Fibroblast of skin of scalp (primary cell): ENCODE results near the gene ABHD13. TPM values are rescaled to one million over a fixed set of nuclear protein-coding genes. Genes with fewer than 3 reads are reported as not detected.
"Not testable (repeated sequence)": the region's sequence is repeated elsewhere in the genome, so short reads cannot be mapped to it uniquely, and the experiment has no call there.

ENCODE experiments used
- DNase-seq: peaks from one replicate; pipeline ENCODE4 v3.0.0-alpha.2; 2013
- polyA plus RNA-seq, 2 experiments: library from polyadenylated mRNA; unstranded; fragments of 120-200 nt; gene quantifications; one replicate each; pipeline ENCODE4 v1.2.1, GENCODE V29; 2013; ENCODE audit not compliant: insufficient read length in 2 of 2

The ABHD13 gene
- 7.2 TPM for polyA plus RNA-seq (2013, experiment 1 of 2; ENCODE audit: insufficient read length)
- 7.7 TPM for polyA plus RNA-seq (2013, experiment 2 of 2; ENCODE audit: insufficient read length)

- peak; percentile 95 for DNase-seq
Measured at GRCh38 chr13:108218044-108218974, at the start of gene ABHD13. ABHD13 (plus strand) TSS chr13:108218392; CDS start chr13:108229219, 10,827 bp downstream.

DNA sequence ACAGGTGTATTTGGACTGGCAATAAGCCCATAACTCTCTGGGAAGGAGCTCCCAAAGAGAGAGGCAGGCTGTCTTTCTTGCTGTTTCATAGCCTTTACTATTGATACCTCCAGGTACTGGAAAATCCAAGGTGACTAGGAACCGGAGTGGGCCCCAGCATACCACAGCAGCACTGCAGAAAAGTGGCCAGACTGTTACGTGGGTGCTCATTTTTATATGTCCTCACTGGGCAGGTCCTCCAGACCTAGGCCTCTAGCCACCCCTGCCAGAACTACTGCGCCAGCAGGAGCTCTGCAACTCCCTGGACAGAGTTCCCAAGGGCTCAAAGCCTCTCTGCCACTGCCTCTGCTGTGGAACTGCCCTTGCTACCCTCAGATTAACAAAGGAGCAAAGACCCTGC lies 49.3 kb upstream of the ABHD13 start:
- DNase-seq: no peak

DNA sequence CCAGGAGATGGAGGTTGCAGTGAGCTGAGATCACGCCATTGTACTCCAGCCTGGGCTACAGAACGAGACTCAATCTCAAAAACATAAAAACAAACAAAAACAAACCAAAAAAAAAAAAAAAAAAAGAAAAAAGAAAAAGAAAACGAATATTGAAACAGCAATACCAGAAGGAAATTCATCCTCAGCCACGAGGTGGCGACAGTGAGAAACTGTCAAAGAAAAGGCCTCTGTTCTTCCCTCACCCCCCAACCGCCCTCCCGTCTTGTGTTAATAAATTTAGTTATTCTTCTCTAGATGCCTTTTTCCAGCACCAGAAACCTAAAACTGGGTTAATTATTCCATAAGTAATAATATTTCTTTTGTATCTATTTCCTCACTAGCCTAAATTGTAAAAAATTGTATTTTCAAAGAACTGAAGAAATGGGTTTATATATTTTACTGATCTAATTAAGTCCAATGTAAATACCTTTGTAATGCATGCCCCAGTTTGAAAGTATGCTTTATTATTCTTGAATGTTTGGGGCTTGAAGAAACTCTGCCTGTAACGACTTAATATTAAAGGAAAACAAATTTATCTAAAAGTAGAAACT lies 41.4 kb upstream of the ABHD13 start:
- no peak for DNase-seq

- no peak for DNase-seq
Measured at GRCh38 chr13:108178078-108178477, 40.1 kb upstream of the ABHD13 start.

DNA sequence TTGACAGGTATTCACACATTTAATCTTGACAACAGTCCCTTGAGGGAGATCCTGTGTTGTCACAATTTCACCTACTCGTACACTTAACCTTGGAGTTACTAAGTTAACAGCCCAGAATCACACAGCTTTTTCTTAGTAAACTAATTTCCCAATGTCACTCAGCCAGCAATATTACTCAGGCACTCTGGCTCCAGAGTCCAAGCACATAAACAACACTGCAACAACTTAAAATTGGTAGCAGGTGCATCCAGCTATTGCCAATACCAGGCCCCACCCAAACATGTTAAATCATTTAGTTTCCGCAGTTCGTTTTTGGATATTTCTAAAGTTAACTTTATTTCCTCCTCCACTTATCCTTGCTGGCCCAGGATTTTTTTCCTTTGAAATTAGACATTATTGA lies 35.5 kb upstream of the ABHD13 start:
- no peak for DNase-seq

GRCh38 chr13:108185223-108185622 lies 33.0 kb upstream of the ABHD13 start:
- DNase-seq: no peak

DNA sequence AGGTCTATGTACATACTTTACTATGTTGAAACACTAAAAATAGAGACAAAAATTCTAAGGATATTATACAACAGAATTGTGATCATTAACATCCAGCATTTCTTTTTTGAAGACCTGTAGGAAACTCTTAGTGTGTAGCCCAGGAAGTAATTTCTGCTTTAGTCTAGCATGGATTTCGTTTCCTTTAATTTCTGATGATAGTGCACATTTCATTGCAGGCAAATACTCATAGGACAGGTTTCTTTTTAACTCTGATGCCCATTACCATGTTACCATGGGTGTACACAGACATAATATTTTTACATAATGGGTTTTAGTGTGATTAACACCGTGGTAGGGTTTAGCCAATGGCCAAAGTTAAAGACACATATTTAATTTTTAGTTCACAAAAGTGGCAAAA lies 29.9 kb upstream of the ABHD13 start:
- no peak for DNase-seq

- DNase-seq: no peak
Measured at GRCh38 chr13:108190897-108191296, 27.3 kb upstream of the ABHD13 start.

- DNase-seq: no peak
Measured at GRCh38 chr13:108193806-108194205, 24.4 kb upstream of the ABHD13 start.

DNA sequence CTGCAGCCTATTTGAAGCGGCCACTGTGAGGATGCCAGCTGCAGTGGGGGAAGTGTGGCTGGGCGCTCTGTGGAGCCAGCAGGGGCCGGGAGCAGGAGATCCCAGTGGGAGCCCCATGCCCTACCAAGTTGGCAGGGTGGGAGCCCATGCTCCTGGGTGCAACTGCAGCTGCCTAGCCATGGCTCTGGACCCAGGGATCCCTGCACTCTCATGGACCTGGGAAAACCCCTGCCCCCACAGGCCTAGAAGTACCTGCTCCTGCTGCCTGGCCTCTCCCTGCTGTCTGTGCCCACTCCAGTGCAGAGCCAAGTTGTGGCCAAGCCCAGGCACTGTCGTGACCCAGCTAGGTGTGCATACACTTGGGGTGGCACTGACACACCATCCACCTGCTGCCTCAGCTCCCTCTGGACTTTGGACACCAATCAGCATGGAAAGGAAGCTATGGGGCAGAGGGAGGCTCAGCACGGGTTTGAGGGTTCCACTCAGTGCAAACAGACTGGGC lies 23.7 kb upstream of the ABHD13 start:
- DNase-seq: no peak

DNA sequence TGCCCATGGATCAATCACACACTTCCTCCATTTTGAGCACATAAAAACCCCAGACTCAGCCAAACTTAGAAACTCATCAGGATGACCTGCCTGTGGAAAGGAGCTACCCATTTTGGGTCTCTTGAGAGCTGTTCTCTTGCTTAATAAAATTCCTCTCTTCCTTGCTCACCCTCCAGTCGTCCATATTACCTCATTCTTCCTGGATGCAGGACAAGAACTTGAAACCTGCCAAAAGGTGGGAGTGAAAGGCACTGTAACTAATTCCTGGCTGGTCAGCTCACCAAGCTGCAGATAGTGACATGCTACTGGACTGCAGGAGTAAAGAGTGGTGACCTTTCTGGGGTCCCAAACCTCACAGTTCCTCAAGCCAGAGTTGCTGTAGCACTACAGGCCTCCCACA lies 23.0 kb upstream of the ABHD13 start:
- DNase-seq: peak; percentile 4

DNA sequence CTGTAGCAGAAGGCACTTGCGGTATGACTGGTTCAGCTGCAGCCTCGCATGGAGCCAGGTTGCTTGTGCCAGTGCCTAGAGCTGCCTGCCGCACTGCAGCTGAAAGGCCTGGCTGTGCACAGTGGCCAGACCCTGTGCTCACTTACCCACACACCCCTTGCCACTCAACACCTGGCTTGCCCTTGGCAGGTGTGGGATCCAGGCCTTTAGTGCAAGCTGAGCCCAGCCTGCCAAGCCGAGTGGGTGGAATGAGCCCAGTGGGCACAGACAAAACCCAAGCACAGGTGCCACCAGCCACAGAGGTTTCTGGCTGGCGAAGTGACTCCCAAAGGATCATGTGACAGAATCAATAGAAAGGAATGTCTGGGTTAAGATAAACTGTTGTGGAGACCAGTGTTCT lies 22.3 kb upstream of the ABHD13 start:
- no peak for DNase-seq

- no peak for DNase-seq
Measured at GRCh38 chr13:108200781-108201398, 17.3 kb upstream of the ABHD13 start.

DNA sequence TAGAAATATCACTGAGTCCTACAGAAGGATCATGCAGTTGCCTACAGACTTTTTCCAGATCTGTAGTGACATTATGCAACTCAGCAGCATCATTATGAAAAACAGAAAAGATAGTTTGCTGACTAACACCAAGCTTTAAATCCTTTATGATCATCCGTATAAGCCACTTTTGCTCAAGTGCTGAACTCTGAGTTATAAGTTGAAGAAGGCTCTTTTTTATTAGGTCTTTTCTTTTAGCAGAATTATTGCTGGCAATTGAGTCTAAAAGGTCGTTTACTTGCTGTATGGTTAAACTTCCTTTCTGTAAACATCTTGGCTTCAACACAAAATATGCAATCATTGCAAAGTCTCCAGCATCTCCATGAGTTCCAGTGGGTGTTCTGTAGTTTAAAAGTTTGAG lies 7.6 kb upstream of the ABHD13 start:
- no peak for DNase-seq

- no peak for DNase-seq
Measured at GRCh38 chr13:108212886-108213285, 5.3 kb upstream of the ABHD13 start.

- DNase-seq: no peak
Measured at GRCh38 chr13:108213946-108214345, 4.2 kb upstream of the ABHD13 start.

- DNase-seq: no peak
Measured at GRCh38 chr13:108214441-108215271, 3.5 kb upstream of the ABHD13 start.

GRCh38 chr13:108215436-108215835 lies 2.8 kb upstream of the ABHD13 start, which contains the start of gene LIG4:
LIG4 (minus strand) TSS chr13:108215536; CDS start chr13:108211268, 4,268 bp downstream.
- peak; percentile 91 for DNase-seq

DNA sequence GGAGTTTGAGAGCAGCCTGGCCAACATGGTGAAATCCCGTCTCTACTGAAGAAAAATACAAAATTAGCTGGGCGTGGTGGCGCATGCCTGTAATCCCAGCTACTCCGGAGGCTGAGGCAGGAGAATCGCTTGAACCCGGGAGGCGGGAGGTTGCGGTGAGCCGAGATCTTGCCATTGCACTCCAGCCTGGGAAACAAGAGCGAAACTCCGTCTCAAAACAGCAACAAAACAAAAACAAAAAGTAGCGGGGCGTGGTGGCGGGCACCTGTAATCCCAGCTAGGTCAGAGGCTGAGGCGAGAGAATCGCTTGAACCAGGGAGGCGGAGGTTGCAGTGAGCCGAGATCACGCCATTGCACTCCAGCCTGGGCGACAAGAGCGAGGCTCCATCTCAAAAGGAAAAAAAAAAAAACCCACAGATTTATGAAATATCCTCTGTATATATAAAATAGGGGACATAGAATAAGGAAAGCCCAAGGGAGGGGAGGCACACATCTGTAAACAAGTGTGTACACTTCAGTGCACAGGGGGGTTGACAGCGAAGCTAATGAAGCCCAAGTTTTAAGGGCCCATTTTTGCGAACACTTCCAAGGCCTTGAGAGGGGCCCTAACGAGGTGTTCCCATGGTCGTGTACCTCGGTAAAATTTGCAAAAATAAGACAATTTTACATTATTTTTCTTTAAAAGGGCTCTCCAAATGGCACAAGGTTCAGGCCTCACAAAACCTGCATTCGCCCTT lies 717 bp upstream of the ABHD13 start:
- DNase-seq: not testable (repeated sequence)

- DNase-seq: no peak
Measured at GRCh38 chr13:108220041-108220440, 1.8 kb downstream of the ABHD13 start.
